AG04450 (cell line): ENCODE data around the gene DAGLA. TPM values are rescaled to one million over a fixed set of nuclear protein-coding genes. Genes with fewer than 3 reads are reported as not detected.
A peak's percentile ranks its signal among the peaks of the same experiment; 100 is the strongest.

Source experiments
- CTCF ChIA-PET: fragments of 300-600, 350-600 bp; formaldehyde crosslinking; extraction: SDS; loops from one replicate; lab custom pipeline; 2022; ENCODE audit warnings: antibody characterized with exemption, inconsistent platforms; lab: Charles Lee
- POLR2A ChIA-PET: fragments of 350-600 bp; formaldehyde crosslinking; extraction: SDS; loops from one replicate; lab custom pipeline; 2021; ENCODE audit warnings: antibody characterized with exemption, inconsistent platforms; lab: Yijun Ruan, JAX
- DNase-seq: peaks from one replicate; pipeline ENCODE4 v3.0.0-alpha.2; 2011; ENCODE audit warnings: low read depth, low spot score
- H3K27ac ChIP-seq: one replicate; pipeline ENCODE4 v1.5.1; 2012; ENCODE audit warnings: low read depth, low read length, control low read depth
- H3K27me3 ChIP-seq: one replicate; pipeline ENCODE4 v1.6.0; 2012; ENCODE audit warnings: low read length; ENCODE audit not compliant: control insufficient read depth, insufficient read depth
- H3K4me3 ChIP-seq: 2 replicates; pipeline ENCODE4 v1.5.1; 2011; ENCODE audit warnings: mild to moderate bottlenecking, low read depth, low read length, control low read depth
- H3K9me3 ChIP-seq: 2 replicates; pipeline ENCODE4 v1.5.1; 2012; ENCODE audit warnings: low read length; ENCODE audit not compliant: control insufficient read depth, insufficient read depth
- polyA plus RNA-seq: library from polyadenylated mRNA; depleted of rRNA; stranded (reverse); fragments of >200 nt; gene quantifications from 2 replicates; pipeline ENCODE4 v1.2.3, GENCODE V29; 2011
- TF ChIP-seq, protein P1 (sequence below): IDR thresholded peaks from 2 replicates; pipeline ENCODE4 v1.5.1; 2011; ENCODE audit warnings: low read depth, low read length, control low read depth, inconsistent platforms

The DAGLA gene
- polyA plus RNA-seq, 1 experiment: 1.1 TPM

DNA sequence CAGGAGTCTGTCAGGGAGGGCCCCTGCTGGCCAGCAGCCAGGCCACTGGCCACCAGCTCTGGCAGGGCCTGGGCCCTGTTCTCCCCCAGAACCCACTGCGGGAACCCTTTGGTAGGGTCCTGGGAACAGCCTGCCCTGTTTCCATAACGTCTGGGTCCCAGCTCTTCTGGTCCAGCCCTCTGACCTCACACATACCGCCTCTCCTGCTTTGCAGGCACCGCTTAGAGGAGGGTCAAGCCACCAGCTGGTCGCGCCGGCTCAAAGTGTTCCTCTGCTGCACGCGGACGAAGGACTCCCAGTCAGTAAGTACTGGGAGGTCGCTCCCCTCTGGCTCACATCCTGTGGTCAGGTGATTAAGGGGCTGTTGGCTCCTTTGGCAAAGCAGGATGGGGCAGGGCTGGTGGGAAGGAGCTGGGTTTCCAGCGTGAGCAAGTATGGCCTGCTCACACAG is 45.6 kb downstream of the DAGLA start:
- Histone ChIP-seq H3K27me3 (no peaks in the 10 kb centered on the region), H3K9me3 (no peaks in the 10 kb centered on the region; the same call in 1 of the 2 replicates), H3K27ac (no peak overlapping the region), H3K4me3 (no peak overlapping the region)
- DNase-seq: no peak
- TF ChIP-seq, protein P1, sequence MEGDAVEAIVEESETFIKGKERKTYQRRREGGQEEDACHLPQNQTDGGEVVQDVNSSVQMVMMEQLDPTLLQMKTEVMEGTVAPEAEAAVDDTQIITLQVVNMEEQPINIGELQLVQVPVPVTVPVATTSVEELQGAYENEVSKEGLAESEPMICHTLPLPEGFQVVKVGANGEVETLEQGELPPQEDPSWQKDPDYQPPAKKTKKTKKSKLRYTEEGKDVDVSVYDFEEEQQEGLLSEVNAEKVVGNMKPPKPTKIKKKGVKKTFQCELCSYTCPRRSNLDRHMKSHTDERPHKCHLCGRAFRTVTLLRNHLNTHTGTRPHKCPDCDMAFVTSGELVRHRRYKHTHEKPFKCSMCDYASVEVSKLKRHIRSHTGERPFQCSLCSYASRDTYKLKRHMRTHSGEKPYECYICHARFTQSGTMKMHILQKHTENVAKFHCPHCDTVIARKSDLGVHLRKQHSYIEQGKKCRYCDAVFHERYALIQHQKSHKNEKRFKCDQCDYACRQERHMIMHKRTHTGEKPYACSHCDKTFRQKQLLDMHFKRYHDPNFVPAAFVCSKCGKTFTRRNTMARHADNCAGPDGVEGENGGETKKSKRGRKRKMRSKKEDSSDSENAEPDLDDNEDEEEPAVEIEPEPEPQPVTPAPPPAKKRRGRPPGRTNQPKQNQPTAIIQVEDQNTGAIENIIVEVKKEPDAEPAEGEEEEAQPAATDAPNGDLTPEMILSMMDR: no peak
- ChIA-PET CTCF (interaction anchor here (1.0 kb wide), 1 partner anchor 11 kb away, joined by 3 read pairs; no protein-coding TSS in a partner anchor), POLR2A (no interaction called here)

DNA sequence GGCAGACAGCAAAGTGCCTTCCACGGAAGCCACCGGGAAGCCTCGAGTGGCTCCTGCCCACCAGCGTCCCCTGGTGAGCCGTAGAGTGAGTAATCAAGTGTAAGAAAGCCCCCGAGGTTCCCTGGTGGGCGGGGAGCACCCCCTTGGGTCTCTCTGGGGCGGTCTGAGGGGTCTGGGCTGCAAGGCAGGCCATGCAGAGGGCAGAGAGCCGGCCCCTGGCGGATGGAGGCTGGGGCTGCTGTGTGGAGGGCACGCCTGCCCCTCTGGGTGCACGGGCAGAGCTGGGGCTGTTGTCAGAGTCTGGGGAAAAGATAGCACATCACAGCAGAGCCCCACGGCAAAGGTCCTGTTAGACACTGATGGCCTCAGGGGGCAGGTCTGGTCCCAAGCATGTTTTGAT is 46.6 kb downstream of the DAGLA start:
- Histone ChIP-seq H3K9me3 (no peaks in the 10 kb centered on the region; the same call in 1 of the 2 replicates), H3K27ac (no peak overlapping the region), H3K4me3 (no peak overlapping the region), H3K27me3 (no peaks in the 10 kb centered on the region)
- TF ChIP-seq, protein P1: no peak
- ChIA-PET POLR2A (no interaction called here), CTCF (interaction anchor here (1.0 kb wide), 1 partner anchor 10 kb away, joined by 3 read pairs; no protein-coding TSS in a partner anchor)
- DNase-seq: no peak

GRCh38 chr11:61727401-61727811 is 47.2 kb downstream of the DAGLA start:
- DNase-seq: no peak
- H3K4me3 ChIP-seq: no peak overlapping the region
- ChIA-PET CTCF (no interaction called here), POLR2A (no interaction called here)
- TF ChIP-seq, protein P1: no peak
- H3K9me3 ChIP-seq: no peaks in the 10 kb centered on the region; the same call in 1 of the 2 replicates
- H3K27ac ChIP-seq: no peak overlapping the region
- H3K27me3 ChIP-seq: no peaks in the 10 kb centered on the region

GRCh38 chr11:61728066-61728939 is 48.1 kb downstream of the DAGLA start:
- no peaks in the 10 kb centered on the region; the same call in 1 of the 2 replicates for H3K9me3 ChIP-seq
- TF ChIP-seq, protein P1: no peak
- no peak overlapping the region for H3K27ac ChIP-seq
- CTCF ChIA-PET: interaction anchor here (1.1 kb wide), 1 partner anchor 100 kb away, joined by 3 read pairs; no protein-coding TSS in a partner anchor
- no peak for DNase-seq
- no peak overlapping the region for H3K4me3 ChIP-seq
- POLR2A ChIA-PET: interaction anchor here (0.5 kb wide), 1 partner anchor 109 kb away, joined by 3 read pairs; no protein-coding TSS in a partner anchor
- H3K27me3 ChIP-seq: no peaks in the 10 kb centered on the region

GRCh38 chr11:61728940-61729219 is 48.7 kb downstream of the DAGLA start:
- no peaks in the 10 kb centered on the region for H3K27me3 ChIP-seq
- peak; percentile 4 for DNase-seq
- no peak overlapping the region for H3K4me3 ChIP-seq
- POLR2A ChIA-PET: interaction anchor here (0.5 kb wide), 1 partner anchor 109 kb away, joined by 3 read pairs; no protein-coding TSS in a partner anchor
- H3K9me3 ChIP-seq: no peaks in the 10 kb centered on the region; the same call in 1 of the 2 replicates
- CTCF ChIA-PET: interaction anchor here (1.1 kb wide), 1 partner anchor 100 kb away, joined by 3 read pairs; no protein-coding TSS in a partner anchor
- H3K27ac ChIP-seq: no peak overlapping the region
- TF ChIP-seq, protein P1: no peak
